ENCODE results near the gene PPT1.
A peak's percentile ranks its signal among the peaks of the same experiment; 100 is the strongest.
"Not testable (repeated sequence)": the region's sequence is repeated elsewhere in the genome, so short reads cannot be mapped to it uniquely, and the experiment has no call there.

PPT1 gene

DNA sequence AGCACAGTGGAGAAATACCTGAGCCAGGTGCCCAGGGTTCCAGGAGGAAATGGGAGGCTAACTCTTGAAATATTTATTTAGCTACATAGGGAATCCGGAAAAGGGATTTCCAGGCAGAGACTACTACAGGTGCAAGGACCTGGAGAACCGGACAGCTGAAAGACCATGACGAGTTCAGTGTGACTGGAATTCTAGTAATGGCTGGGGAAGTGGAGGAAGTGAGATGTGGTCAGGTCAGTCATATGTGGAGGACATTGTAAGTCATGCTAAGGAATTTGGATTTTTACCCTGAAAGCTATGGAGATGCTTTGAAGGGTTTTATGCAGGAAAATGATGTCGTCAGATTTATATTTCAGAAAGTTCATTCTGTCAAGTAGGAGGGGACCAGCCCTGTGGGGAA is 54.7 kb downstream of the PPT1 start:
- no peak for DNase-seq (ENCODE audit: low spot score)
- TF ChIP-seq, protein P1, sequence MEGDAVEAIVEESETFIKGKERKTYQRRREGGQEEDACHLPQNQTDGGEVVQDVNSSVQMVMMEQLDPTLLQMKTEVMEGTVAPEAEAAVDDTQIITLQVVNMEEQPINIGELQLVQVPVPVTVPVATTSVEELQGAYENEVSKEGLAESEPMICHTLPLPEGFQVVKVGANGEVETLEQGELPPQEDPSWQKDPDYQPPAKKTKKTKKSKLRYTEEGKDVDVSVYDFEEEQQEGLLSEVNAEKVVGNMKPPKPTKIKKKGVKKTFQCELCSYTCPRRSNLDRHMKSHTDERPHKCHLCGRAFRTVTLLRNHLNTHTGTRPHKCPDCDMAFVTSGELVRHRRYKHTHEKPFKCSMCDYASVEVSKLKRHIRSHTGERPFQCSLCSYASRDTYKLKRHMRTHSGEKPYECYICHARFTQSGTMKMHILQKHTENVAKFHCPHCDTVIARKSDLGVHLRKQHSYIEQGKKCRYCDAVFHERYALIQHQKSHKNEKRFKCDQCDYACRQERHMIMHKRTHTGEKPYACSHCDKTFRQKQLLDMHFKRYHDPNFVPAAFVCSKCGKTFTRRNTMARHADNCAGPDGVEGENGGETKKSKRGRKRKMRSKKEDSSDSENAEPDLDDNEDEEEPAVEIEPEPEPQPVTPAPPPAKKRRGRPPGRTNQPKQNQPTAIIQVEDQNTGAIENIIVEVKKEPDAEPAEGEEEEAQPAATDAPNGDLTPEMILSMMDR (IDR thresholded peaks at IDR 0.05; ENCODE audit: extremely low read depth, missing control alignments) = no peak

DNA sequence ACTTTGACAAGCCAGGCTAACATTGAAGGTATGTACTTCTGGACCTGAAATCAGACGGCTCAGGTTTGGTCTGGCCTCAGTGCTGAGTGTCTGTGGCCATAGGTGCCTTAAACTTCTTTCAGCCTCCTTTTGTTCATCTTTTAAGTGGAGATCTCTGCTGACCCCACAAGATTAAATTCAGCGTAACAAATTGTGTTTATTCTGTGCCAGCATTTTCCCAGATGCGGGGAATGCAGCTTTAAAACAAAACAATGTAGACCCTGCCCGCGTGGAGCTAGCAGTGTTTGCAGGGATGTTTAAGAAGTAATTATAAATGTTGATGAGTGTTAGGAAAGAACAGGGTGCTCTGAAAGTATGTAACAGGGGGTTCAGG is 55.6 kb downstream of the PPT1 start:
- TF ChIP-seq, protein P1 (IDR thresholded peaks at IDR 0.05; ENCODE audit: extremely low read depth, missing control alignments) = no peak
- DNase-seq (ENCODE audit: low spot score) = no peak

DNA sequence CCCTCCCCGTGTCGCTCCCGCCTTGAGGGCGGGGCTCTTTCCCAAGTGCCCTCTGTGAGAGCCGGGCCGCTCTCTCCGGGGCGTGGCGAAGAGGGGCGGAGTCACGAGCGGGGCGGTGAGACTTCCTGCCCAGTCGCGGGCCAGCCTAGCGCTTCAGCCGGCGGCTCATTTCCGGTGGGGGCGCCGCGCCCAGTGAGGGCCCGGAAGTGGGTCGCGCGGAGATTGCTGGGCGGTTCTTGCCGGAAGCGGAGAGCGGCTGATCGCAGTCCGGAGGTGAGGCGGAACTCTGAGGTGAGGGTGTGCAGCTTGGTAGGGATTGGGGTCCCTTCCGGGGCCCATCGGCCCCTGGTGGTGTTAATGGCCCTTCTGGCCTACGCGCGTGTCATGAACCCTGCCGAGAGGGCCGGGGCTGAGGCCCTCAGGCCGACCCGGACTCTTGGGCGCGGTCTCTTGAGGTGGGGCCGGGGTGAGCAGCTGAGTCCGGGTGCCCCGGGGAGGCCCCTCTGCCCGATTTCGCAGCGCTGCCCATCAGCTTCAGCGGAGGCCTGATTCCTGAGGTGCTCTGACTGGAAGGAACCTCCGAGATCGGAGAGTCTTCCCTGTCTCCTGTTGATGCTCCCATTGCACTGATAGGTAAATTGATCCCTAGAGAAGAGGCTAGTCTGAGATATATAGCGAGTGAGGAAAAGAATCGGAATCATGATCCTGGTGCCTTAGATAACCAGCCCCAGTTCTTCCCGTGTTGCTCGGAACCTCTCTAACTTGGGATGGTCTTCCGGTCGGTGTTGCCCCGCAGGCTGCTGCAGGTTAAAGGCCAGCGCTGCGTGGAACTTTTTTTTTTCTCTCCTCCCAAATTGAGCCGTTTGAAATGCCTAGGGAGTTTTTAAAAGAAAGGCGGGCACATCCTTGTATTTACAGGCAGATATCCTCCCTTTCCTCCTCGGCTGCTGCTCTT is 56.3 kb downstream of the PPT1 start, which contains the start of gene CAP1:
Gene CAP1, plus strand, starts transcription at position 219 of the 955 bp plus-strand sequence. CDS start 18,618 bp downstream, outside the sequence.
- TF ChIP-seq, protein P1 (IDR thresholded peaks at IDR 0.05; ENCODE audit: extremely low read depth, missing control alignments) = no peak
- DNase-seq (ENCODE audit: low spot score) = peak; percentile 97

DNA sequence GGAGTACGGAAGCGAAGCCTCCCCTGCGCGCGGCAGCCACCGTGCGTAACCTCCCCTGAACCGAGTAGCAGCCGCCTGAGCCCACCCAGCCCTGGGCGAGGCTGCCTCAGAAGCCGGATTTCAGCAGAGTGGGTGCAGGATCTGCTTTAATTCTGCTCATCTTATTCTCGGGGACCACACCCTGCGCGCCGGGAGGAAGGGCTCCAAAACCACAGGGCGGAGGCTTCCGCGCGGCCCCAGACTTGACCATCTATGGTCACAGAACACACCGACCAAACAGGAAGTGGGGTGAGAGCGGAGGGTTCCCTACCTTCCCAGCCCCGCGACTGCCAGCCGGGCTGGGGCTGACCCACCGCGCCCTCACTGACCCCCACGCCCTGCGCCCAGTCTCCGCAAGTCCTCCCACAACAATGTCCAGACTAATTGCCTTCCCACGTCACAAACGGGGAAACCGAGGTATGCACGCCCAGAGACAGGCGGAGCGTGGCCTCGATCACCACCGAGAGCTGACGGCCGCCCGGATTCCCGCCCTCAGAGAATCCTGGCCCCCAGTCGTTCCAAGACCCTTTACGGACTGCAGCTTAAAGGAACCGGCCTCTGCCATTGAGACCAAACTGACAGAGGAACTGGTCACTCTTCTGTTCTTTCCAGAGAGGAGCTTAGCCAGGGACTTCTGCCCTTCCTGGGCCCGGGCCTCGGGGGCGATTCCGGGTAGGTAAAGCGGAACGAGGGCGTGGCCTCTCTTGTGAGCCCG is 57.1 kb downstream of the PPT1 start:
- peak; percentile 84 for DNase-seq (ENCODE audit: low spot score)
- TF ChIP-seq, protein P1 (IDR thresholded peaks at IDR 0.05; ENCODE audit: extremely low read depth, missing control alignments) = no peak

DNA sequence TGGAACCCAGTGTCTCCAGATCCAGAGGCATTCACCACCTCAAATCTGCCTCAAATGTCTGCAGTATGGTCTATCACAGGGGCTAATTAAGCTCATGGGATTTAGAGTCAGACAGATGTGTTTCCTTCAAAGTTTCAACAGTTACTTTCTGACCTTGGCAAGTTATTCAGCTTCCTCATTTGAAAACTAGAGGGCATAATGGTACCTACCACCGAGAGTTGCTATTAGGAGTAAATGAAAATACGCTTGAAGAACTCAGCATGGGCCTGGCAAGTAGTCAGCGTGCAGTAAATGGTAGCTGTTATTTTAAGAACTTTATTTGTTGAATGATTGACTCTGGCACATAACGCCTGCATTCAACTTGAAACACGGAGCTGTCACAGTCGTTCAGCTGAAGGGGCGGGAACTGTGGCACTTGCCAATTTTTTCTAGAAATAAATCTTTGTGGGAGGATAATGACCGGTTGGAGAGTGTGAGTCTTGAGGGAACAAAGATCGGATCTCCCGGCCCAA is 57.8 kb downstream of the PPT1 start:
- TF ChIP-seq, protein P1 (IDR thresholded peaks at IDR 0.05; ENCODE audit: extremely low read depth, missing control alignments) = no peak
- no peak for DNase-seq (ENCODE audit: low spot score)

DNA sequence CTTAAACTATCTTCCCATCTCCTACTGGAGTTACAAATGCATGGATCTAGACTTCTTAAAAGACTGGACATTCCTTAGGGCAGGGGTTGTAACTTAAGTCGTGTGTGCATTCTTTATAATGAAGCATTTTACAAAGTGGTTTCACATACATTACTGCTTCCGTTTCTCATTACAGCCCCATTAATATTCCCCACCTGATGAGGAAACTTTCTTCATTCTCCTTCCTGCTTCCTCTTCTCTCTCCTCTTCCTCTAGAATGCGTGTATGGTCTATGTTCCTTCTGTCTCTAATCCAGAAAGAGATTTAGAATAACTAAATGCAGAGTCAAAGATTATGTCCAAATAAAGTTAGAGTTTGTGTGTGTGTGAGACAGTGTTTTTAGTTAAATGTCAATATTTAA is 58.4 kb downstream of the PPT1 start:
- no peak for DNase-seq (ENCODE audit: low spot score)
- TF ChIP-seq, protein P1 (IDR thresholded peaks at IDR 0.05; ENCODE audit: extremely low read depth, missing control alignments) = no peak

DNA sequence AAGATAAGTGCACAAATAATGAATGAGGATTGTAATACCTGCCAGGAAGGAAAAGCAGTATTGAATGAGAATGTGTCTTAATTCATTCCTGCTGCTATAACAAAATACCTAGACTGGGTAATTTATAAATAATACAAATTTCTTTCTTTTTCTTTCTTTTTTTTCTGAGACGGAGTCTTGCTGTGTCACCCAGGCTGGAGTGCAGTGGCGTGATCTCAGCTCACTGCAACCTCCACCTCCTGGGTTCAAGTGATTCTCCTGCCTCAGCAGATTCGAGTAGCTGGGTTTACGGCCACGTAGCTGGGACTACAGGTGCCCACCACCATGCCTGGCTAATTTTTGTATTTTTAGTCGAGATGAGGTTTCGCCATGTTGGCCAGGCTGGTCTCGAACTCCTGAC is 59.8 kb downstream of the PPT1 start:
- DNase-seq (ENCODE audit: low spot score) = not testable (repeated sequence)

All from GM20000 (cell line).